T47D (cell line): ENCODE results near the gene DMKN.
A peak's percentile ranks its signal among the peaks of the same experiment; 100 is the strongest.

ENCODE experiments used
- DNase-seq, 2 experiments: peaks; one replicate each; pipeline versions ENCODE4 v3.0.0 to v3.0.0-alpha.2; 2011 to 2012; ENCODE audit warnings: low read depth in 1 of 2, low spot score in 1 of 2
- JUND ChIP-seq: IDR thresholded peaks from 2 replicates; pipeline ENCODE4 v1.6.1; 2012; ENCODE audit warnings: low read depth
- in situ Hi-C: cut with HindIII; loops from 2 replicates; pipeline ENCODE4 v1.10.0; 2016; ENCODE audit warnings: low sequenced_read_pairs, low pct_unique_long_range_greater_than_20kb

The DMKN gene, protein sequence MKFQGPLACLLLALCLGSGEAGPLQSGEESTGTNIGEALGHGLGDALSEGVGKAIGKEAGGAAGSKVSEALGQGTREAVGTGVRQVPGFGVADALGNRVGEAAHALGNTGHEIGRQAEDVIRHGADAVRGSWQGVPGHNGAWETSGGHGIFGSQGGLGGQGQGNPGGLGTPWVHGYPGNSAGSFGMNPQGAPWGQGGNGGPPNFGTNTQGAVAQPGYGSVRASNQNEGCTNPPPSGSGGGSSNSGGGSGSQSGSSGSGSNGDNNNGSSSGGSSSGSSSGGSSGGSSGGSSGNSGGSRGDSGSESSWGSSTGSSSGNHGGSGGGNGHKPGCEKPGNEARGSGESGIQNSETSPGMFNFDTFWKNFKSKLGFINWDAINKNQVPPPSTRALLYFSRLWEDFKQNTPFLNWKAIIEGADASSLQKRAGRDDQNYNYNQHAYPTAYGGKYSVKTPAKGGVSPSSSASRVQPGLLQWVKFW

DNA sequence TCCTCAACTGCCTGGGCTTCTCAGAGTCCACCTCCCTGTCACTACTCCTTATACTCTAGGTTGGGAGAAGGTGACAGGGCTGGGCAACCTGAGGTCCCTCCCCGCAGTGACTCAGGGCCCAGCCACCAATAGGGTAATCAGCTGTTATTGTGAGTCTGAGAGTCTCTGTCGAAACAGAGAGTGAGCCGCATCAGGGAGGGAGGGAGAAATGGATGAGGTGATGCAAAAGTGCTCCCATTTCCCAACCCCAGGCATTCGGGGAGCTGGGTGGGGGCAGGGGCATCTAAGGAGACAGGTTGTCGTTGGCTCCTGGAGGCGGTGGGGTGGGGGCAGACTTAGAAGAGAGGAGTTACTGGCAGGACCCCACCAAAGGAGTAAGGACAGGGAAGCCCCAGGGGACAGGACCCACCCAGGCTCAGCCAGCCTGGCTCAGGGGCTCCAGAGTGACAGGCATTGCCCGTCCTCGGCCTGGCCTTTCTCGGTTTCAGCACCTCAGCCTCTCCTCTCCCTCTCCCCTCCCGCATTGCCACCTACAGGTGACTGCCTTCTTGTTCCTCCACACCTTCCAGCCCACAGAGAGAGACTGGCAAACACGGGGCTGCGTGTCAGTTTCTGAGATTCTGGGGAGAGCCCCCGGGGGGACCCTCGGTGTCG is at the start of gene DMKN:
Gene DMKN (minus strand): TSS at position 22 of the 654 bp plus-strand sequence. CDS start 174 bp downstream, outside the sequence.
- no peak for TF ChIP-seq JUND
- in situ Hi-C loops: no loop called here
- peak; percentile 61 to 71 for DNase-seq

DNA sequence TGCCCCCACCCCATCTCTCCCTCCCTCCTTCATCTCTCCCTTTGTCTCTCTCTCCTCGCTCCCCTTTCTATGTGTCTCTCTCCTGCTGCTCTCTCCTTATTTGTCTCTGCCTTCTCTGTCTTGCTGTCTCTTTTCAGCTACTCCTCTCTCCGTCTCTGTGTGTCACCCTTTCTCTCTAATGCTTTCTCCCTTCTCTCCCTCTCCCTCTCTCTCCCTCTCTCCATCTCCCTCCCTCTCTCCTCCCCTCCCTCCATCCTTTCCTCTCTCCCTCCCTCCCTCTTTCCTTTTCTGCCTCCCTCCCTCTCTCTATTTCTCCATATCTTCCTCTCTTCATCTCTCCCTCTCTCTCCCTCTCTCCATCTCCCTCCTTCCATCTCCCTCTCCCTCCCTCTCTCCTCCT is 49.3 kb upstream of the DMKN start:
- in situ Hi-C loops: no loop called here
- TF ChIP-seq JUND: no peak
- no peak for DNase-seq

DNA sequence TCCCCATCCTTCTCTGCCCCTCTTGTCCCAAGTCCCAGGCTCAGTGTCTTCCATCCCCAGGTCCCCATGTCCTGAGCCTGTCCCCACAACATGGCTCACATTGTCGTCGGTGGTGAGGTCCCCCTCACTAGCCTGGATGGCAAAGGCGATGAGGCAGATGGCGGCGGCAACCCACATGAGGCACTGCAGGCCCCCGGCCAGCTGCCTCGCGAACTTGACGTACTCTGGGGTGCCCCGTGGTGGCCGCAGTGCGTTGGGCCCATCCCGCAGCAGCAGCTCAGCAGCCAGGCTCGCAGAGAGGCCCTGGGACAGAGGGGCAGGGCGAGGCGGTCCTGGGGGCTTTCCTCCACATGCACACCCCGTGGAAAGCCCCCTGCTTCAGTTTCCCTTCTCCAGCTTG is 48.9 kb upstream of the DMKN start:
- DNase-seq: no peak
- no peak for TF ChIP-seq JUND
- in situ Hi-C loops: no loop called here

DNA sequence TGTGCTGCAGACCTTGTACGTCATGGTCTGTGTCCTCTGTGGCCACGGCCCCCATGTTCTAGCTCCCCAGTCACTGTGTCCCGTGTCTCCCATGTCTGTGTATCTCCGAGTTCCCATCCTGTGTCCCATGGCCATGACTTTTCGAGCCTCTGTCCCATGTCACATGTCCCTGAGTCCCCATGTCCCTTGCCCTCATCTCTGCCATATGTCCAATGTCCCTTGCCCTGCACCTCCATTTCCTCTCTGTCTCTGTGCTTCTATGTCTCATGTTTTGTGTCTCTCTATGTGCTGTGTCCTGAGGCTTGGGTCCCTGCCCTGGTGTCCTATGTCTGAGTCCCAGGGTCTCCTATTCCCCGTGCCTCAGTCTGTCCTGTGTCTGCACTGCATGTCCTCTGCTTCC is 48.0 kb upstream of the DMKN start:
- no peak for TF ChIP-seq JUND
- no peak for DNase-seq

DNA sequence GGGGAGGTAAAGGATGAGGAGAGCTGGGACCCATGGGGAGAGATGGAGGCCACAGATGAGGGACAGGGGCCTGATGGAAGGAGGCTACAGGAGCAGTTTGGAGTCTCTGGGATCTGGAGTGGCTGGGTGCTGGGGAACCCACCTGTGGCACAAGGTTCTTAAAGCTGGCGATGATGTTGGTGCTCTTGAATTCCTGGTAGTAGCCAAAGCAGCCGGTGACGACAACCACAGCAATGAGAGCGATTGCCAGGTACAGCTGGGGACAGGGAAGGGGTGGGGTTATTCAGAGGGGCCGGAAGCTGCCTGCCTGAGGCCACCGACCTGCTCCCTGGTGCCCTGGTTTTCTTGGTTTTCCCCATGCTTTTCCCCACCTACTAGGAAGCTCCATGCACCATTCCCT is 47.2 kb upstream of the DMKN start:
- DNase-seq: no peak
- TF ChIP-seq JUND: no peak
- in situ Hi-C loops: no loop called here

More for the DNA sequence above, 48.0 kb upstream of the DMKN start:
- in situ Hi-C loops: no loop called here

DNA sequence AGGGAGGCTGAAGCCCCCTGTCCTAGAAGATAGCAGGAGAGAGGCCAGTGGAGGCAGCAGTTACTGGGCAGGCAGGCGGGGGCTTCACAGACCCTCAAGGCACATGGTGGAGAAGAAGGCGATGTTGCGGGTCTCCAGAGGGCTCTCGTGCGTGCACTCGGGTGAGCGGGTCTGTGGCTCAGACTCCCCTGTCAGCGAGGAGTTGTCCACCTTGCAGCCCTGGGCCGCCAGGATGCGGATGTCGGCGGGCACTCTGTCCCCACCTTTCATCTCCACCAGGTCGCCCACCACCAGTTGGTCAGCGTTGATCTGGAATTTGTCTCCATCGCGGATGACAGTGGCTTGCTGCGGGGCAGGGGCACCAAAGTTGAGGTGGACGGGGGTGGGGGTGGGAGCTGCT is 46.8 kb upstream of the DMKN start:
- in situ Hi-C loops: no loop called here
- DNase-seq: no peak
- no peak for TF ChIP-seq JUND

DNA sequence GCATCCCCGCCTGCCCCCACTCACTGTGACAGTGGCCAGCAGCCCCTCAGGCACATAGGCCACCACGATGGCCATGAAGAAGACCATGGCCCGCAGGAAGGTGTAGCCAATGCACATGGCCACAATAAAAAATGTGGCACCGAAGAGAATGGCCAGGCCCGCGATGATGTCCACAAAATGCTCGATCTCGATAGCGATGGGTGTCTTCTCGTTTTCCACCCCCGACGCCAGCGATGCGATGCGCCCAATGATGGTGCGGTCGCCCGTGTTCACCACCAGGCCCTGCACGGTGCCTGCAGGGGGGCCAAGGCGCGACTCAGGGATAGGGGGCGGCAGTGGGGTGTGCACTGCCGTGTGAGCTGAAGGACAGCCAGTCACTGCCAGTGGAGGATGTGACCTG is 46.3 kb upstream of the DMKN start:
- in situ Hi-C loops: no loop called here
- no peak for DNase-seq
- TF ChIP-seq JUND: no peak

DNA sequence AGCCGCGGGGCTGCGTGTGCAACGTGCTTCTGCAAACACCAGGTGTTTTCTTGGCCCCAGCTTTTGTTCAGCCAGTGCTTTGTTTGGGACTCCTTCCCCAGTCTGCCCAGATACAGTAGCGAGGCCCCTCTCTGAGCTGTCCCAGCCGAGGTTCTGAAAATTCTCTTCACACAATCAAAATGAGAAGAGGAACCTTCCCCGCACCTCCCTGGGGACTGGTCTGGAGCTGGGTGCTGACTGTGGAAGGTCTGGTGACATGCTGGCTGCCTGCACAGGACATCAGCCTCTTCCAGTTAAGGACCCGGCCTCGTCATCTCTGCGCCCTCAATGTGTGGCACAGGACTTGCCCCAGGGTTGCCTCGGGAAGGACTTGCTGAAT is 45.8 kb upstream of the DMKN start:
- in situ Hi-C loops: no loop called here
- TF ChIP-seq JUND: no peak
- DNase-seq: no peak

DNA sequence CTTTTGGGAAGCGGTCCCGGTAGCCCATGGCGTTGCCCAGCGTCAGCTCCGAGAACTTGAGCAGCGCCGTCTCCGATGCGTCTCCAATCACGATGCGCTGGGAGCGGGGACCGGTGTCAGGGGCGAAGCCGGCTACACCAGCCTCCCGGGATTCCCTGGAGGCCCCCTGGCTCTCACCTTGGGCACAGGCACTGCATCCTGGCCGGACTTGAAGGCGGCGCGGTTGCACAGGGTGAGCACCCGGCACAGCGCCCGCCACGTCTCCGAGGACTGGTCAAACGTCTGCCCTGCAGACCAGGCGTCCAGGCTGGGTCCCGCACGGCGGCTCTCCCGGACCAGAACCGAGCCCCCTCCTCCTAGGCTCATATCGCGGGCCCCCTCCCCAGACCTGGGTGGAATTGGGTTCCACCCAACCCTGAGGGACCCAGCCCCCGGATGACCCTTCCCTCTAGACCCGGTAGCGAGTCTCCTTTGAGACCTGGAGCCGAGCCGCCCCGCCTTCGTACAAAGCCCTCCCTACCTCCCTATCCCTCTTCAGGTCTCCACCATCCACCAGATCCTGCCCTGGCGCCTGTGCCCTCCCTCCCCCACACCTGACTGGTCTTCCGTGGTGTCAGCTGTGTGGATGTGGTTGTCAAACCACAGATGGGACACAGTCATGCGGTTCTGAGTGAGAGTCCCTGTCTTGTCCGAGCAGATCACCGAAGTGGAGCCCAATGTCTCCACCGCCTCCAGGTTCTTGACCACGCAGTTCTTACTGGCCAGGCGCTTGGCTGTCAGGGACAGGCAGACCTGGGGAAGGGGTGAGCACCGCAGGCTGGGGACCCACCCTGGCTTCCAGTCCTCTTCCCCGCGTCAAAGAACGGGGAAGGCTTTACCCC is 45.2 kb upstream of the DMKN start:
- in situ Hi-C loops: no loop called here
- no peak for TF ChIP-seq JUND
- no peak for DNase-seq

DNA sequence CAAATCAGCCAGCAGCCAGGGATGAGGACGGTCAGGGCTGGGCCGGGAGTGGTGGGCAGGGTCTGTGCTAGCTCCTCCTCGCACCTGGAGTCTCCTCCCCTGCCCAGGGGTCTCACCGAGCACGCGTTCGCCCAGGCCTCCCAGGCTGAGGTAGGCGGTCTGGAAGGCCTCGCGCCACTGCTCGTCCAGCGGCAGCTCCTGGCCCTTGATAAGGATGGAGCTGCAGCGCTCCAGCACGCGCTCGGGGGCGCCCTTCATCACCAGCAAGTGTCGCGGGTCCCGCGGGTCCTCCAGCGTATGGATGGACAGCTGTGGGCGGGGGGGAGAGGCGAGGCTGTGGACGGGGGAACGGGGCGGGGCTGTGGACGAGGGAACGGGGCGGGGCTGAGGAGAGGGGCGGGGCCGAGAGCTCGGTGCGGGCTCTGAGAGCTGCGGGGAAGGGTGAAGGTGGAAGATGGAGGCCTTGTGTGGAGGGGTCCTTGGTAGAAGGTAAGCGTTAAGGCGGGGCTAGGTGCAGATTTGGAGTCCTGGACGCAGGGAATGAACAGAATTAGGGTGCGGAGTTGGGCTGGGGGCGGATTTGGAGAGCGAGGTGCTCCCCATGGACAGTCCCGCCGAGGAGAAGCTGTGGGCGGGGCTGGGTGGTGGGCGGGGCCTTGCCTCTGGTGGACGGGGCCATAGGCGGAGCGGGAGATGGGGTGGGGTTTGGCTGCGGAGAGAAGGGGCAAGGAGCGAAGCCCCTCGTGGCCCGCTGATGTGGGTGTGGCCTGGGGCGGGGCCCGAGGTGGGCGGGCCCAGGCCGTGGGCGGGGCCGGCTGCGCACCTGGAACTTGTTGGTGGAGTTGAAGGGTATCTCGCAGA is 44.3 kb upstream of the DMKN start:
- in situ Hi-C loops: no loop called here
- peak in 1 of 2 experiments; percentile 59 for DNase-seq
- TF ChIP-seq JUND: no peak

DNA sequence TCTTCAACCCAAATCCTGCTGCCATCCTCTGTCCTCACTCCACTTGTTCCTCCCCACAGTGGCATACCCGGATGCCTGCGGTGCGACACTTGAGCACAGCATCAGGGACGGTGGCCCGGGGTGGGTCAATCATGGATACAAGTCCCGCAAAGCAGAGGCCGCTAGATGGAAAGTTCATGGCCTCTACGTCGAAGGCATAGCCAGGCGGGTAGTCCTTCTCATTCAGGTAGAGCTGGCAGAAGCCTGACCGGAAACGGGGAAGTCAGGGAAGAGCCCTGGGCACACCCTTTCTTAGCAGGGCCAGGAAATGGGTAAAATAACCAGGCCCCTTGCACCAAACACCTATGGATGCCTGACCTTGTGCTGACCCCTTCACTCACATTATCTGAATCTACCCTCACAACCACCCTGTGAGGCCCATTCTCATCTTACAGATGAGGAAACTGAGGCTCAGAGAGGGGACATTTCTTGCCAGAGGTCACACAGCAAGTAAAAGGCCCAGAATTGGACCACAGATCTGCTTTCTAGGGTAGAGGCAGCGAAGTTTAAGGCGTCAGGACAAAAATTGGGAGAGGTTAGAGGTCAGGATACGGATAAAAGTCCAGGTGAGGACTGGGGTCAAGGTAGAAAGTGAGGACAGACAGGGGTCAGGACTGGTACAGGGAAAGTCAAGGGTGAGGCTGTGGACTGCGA is 43.5 kb upstream of the DMKN start:
- in situ Hi-C loops: no loop called here
- no peak for TF ChIP-seq JUND
- DNase-seq: no peak
